Raji (cell line): Measurements from ENCODE around the gene PCBP3.

ENCODE experiments used
- POLR2A ChIP-seq: IDR thresholded peaks from 2 replicates; pipeline ENCODE4 v1.6.1; 2011; ENCODE audit warnings: low read depth, low read length, control low read depth; ENCODE audit not compliant: insufficient read depth

Gene PCBP3

DNA sequence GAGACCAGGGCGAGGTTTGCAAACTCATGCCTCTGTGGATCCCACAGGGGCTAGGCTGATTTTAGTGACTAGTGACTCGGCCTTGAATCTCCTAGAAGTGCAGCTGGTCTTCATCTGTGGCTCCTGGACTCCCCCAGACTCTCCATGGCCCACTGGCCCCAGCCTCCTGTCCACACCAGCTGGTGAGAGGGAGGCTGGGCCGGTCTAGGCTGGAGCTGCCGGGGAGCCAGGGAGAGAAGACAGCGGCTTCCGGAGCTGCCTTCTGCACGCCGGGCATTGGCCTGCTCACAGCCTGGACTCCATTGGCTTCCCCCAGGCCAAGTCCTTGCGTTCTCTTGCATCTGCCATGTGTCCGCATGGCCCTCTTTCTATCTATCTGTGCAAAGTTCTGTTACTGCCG is 285.9 kb downstream of the PCBP3 start:
- TF ChIP-seq POLR2A = no peak

DNA sequence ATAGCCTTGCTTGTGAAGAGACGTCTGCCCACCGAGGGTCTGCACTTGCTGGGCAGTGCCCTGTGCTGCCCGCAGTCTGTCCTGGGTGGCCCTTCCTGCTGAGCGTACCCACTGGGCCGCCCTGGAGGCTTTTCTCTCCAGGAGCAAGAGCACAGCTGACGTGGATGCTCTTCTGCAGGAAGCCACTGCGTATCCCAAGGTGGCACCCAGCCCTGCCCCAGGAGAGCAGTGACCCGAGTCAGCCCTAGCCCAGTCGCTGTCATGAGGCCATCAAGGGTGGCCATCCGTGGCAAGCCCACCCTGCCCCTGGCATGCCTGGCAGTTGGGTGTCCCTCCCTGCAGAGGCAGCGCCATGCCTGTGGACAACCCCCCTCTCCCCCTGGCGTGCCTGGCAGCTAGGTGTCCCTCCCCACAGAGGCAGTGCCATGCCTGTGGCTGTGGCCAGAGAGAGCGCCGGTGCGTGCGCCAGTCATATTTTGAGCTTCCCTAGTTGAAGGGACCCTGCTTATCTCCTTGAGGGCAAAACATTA is 286.8 kb downstream of the PCBP3 start:
- TF ChIP-seq POLR2A = no peak

DNA sequence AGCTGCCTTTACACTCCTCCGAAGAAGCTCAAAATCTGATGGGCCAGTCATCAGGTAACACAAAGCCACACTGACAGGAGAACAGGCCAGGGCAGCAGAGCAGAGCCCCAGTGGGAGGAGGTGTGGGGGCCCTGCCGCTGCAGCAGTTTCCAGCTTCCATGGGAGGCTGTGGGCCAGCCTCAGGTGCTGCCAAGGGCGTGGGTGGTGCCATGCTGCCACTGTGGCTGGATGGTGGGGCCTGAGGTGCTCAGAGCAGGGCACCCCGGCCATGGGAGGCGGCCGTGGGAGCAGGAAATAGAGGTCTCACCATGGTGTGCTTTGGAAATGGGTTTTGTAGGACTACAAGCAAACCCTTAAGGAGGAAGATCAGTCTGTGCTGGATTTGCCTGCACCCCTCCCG is 287.3 kb downstream of the PCBP3 start:
- TF ChIP-seq POLR2A = no peak

DNA sequence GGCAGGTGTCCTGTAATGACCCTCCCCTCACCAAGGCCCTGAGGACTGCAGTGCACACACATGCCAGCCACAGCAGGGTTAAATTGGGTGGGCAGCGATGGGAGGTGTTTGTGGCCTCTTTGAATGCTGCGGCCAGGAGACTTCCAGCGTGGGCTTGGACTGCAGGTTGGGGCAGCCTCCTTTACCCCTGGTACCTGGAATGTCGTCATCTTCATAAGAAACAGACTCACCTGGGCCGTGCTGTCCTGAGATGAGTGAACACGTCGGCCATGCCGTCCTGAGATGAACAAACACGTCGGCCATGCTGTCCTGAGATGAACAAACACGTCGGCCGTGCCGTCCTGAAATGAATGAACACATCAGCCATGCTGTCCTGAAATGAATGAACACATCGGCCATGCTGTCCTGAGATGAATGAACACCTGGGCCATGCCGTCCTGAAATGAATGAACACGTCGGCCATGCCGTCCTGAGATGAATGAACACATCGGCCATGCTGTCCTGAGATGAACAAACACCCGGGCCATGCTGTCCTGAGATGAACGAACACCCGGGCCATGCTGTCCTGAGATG is 288.0 kb downstream of the PCBP3 start:
- no peak for TF ChIP-seq POLR2A

DNA sequence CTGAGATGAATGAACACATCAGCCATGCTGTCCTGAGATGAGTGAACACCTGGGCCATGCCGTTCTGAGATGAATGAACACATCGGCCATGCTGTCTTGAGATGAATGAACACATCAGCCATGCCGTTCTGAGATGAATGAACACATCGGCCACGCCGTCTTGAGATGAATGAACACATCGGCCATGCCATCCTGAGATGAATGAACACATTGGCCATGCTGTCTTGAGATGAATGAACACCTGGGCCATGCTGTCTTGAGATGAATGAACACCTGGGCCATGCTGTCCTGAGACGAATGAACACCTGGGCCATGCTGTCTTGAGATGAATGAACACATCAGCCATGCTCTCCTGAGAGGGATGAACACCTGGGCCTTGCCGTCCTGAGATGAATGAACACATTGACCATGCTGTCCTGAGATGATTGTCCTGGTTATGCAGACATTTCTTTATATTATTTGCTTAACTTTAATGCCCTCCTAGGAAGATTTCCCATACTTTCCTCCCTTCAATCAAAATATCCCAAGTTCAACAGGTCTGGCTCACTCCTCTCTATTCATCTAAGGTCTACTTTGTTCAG is 289.5 kb downstream of the PCBP3 start:
- TF ChIP-seq POLR2A = no peak

DNA sequence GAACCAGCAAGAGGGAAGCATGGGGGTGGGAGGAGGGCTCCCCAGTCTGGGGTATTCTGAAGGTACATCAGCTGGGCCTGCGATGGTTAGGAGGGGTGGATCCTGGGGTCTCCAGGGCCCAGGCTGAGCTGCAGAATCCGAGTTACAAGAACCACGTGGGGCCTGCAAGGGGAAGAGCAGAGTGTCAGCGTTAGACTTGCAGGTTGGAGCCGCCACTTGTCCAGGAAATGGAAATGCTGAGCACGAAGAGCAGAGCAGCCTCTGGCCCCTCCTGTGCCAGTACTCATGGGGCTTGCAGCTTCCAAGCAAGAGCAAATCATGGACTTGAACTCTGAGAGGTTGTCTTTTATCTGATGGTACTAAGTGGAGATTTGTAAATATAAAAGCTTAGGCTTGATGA is 290.6 kb downstream of the PCBP3 start:
- no peak for TF ChIP-seq POLR2A

DNA sequence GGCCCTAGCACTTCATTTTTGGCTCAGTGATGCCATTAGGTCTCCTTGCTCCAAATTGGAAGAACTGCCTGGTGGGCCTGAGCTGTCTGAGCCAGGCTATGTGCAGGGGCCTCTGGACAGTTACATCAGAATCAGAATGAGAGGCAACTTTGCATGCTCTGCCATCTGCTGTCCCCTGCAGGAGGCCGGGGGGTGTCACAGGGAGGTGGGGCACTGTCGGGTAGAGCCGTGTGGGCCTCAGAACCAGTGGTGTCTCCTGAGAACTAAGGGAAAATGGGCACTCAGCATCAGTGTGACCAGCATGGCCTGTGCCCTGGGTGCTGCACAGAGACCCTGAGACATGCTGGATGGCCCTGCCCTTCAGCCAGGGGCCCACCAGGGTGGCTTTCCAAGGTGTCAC is 291.0 kb downstream of the PCBP3 start:
- TF ChIP-seq POLR2A = no peak

DNA sequence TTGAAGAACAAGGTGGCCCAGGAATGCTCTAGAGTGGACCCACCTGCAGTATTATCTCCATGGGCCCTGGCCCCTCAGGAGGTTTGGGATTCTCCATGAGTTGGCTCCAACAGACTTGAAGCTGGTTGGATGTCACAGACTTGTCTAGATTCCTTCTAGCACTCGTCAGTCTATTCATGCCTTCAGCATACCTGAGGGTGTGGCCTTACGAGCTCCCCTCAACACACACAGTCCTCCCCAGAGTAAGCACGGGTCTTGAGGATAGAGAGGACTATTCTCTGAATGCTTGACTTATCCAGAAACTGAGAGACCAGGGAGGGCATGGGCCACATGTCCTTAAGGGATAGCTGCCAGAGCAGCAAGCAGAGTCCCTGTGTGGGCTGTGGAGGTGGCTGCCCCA is 292.1 kb downstream of the PCBP3 start:
- TF ChIP-seq POLR2A = no peak

DNA sequence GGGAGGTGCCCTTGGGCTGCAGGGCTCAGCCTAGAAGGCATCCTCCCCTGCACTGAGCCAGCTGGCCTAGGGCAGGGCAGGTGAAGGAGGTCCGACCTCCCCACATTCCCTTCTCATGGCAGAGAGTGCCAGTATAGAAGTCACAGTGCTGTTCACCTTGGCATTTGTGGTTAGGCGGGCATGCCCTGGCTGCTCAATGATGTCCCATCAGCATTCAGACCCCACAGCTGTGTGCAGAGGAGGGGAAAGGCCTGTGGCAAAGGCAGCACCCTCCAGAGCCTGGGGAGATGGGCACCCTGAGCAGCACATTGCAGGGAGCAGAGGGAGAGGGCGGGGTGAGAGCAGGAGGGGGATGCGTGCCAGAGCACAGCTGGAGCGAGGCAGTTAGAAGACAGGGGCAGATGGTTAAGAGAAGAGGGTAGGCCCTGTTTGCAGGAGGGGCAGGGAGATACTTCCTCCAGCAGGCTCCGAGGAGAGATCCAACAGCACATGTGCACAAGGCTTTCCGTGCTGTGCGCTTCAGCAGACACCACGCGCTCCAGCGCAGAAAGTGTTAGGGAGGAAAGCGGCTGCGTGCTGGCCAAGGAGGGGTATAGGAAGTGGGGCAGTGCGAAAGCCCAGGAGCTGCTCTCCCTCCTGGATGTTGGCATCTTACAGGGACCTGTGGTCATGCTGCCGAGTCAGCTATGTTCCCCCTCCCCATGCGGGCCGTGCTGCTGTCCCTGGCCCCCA is 294.4 kb downstream of the PCBP3 start:
- no peak for TF ChIP-seq POLR2A

DNA sequence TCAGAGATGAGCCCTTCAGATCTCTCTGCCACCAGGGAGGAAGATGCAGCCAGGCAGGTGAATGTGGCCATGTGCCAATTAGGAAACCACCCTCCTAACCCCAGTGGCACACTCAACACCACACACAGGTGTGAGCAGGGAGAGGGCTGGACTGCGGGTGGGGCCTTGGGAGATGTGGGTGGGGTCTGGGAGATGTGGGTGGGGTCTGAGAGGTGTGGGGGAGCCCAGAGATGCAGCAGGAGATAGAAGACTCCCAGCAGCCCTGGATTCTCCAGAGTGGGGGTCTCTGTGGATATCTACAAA is 294.9 kb downstream of the PCBP3 start:
- no peak for TF ChIP-seq POLR2A

DNA sequence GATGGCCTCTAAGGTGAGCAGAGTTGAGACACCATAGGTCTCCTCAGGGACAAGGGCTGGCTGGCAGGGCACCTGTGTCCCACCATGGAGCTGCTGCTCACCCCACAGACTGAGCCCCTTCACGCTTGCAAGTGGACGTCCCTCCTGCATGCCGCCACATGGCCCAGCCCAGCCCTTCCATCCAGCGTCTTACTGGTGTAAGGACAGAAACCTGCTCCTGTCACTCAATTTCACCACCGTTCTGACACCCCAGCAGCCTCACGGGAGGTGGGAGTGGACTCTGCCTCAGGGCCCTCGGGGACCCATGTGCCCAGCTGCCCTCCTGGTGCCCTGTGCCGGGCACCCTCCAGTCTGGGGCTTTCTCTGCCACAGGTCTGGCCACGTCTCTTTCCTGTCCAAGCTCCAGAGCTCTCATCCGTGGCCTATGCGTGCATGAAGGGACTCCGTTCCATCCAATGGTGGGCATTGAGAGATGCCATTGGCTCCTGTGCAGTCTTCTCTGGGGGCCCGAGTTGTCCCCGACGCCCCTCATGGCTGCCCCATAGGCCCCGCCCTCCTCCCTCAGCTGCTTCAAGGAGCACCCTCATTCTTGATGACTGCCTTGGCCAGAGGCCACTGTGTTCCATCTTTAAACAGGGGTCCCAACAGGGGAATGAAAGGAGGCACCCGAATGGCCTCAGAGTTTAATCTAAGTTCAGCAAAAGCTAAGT is 295.4 kb downstream of the PCBP3 start:
- TF ChIP-seq POLR2A = no peak

DNA sequence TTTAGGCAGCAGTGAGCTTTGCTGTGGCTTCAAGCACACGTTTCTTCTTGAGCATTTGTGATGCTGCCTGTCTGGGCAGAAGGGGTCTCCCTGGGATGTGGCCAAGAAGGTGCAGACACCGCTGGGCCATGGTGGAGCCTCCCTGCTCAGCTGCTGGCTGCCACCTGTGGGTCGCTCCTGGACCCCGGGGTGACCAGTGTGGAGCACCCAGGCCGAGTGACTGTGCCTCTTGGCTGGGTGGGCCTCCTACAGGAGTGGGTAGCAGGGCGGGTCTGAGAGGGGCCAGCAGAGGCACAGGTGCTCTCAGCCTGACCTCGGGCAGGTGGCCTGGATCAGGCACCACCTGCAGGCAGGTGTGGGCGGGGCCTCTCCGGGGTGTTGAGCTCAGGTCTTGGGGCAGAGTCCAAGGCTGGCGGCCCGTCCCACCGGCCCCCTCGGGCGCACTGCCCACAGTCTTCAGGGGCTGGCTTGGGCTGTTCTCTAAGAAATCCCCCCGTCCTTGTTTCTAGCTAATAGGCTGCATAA is 296.1 kb downstream of the PCBP3 start:
- TF ChIP-seq POLR2A = no peak

DNA sequence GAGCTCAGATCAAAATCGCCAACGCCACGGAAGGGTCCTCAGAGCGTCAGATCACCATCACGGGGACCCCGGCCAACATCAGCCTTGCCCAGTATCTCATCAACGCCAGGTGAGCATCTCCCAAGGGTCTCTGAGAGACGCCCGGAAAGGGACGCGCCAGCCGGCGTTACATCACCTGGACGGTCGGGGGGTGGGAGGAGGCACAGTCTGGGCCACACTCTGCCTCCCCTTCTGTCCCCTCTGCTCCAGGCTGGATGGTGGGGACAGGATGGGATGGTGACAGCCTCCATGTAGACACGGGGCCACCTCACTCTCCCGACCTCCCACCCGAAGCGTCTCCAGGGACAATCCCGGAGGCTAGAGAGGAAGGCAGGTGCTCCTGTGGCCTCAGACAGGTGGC is 296.6 kb downstream of the PCBP3 start:
- TF ChIP-seq POLR2A = no peak

DNA sequence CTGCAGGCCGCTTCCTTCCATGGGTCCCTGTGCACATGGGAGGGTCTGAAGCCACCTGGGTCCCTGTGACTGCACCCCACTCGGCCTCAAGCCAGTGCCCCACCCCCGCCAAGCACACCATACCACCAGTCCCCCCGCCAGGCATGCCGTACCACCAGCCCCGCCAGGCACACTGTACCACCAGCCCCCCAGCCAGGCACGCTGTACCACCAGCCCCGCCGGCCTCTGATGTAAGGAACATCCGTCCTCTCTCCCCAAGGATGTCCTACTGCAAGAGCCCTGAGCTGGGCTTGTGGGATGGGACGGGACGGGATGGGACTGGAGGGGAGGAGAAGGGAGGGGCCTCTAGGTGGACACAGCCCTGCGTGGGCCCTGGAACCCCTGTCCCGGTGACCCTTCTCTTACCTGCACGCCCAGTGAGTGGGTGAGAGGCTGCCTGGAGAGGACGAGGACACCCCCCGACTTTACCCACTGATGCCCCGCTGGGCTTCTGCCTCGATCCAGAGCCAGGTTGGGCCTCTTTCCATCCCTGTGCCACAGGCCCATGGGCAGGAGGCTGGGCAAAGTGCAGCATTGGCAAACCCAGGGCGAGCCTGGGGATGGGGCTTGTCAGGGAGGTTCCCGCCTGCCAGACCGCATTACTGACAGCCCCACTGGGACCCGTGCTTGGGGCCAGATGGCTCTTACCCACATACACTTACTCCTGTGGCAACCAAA is 297.3 kb downstream of the PCBP3 start:
- no peak for TF ChIP-seq POLR2A

DNA sequence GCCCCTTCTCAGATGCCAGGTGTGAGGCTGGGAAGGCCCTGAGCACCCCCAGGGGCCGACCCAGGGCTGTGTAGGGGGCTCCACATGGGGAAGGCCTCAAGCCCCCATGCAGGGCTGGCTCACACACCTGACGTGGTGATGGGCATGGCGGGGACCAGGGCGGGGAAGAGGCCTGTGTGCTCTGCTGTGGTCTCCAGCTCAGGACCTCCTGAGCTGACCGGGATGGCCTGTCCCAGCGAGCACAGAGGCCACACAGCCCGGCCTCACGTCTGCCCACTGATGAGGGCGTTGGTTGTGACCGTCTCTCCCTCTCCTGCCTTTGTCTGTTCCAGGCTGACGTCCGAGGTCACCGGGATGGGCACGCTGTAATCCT is 297.8 kb downstream of the PCBP3 start:
- TF ChIP-seq POLR2A = no peak
